ENCODE data around the gene HMBS. TPM values are rescaled to one million over a fixed set of nuclear protein-coding genes. Genes with fewer than 3 reads are reported as not detected.

HMBS gene
- total and polyA plus RNA-seq, 2 of the 8 experiments (the other 6 are each of a cell fraction or from before 2014, with no cell fraction given), result 69.3 to 109 TPM

DNA sequence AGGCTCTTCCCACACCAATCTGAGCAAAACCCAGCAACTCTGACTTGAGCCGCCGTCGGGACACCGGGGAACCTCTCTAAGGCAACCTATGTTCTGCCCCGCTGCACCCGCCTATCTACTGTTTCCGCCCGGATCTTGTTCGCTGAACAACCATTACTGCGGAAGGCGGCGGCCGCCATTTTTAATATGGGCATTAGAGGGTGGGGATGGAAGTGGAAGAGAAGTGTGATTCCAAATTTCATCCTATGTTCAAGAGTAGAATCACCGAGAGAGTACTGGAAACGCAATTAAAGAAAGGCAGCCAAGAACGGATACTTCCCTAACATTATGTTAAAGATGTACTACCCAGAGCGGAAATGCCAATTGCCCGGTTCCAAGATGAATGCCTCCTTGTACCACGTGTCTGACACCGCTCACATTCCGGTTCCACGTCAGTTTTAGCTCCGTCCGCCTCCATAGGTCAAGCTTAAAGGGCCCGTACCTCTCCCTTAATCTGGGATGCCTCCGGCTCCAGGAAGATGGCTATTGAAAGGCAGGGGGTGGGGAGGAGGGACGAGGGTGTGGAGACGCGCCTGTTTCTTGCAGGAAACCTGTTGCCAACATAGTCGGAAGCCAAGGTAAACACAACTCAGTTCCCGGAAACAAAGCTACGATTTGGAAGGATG, 17.2 kb downstream of the HMBS start, which contains the start of gene DPAGT1 (continued):
- TF ChIP-seq, protein P1, sequence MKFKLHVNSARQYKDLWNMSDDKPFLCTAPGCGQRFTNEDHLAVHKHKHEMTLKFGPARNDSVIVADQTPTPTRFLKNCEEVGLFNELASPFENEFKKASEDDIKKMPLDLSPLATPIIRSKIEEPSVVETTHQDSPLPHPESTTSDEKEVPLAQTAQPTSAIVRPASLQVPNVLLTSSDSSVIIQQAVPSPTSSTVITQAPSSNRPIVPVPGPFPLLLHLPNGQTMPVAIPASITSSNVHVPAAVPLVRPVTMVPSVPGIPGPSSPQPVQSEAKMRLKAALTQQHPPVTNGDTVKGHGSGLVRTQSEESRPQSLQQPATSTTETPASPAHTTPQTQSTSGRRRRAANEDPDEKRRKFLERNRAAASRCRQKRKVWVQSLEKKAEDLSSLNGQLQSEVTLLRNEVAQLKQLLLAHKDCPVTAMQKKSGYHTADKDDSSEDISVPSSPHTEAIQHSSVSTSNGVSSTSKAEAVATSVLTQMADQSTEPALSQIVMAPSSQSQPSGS (IDR thresholded peaks at IDR 0.05; ENCODE audit: low read length), result peak; percentile 60; the same call in 1 of the 2 replicates
- TF ChIP-seq SP4 (IDR thresholded peaks at IDR 0.05; ENCODE audit: low read length) (peak; percentile 62), GTF2F1 (IDR thresholded peaks at IDR 0.05; ENCODE audit: borderline replicate concordance, low read depth, low read length) (peak; percentile 51; the same call in 1 of the 2 replicates), CREB1 (IDR thresholded peaks at IDR 0.05) (peak; percentile 70), ZNF274 (IDR thresholded peaks at IDR 0.05; ENCODE audit: borderline replicate concordance, extremely low read depth, low read length) (no peak), KDM4A (IDR thresholded peaks at IDR 0.05; ENCODE audit: low read depth, low read length, severe bottlenecking) (peak; percentile 79), POLR2AphosphoS5 (IDR thresholded peaks at IDR 0.05; ENCODE audit: low read depth, low read length) (peak; percentile 55), SIX5 (IDR thresholded peaks at IDR 0.05; ENCODE audit: low read depth, low read length) (peak; percentile 37; the same call in 1 of the 2 replicates), CHD2 (IDR thresholded peaks at IDR 0.05; ENCODE audit: low read length) (0 out of 2 replicates have a peak, but pooled peaks have one; percentile 17), BACH1 (IDR thresholded peaks at IDR 0.05; ENCODE audit: low read length) (no peak), CHD1 (IDR thresholded peaks at IDR 0.05; ENCODE audit: low read depth, low read length) (no peak), TAF1 (IDR thresholded peaks at IDR 0.05; ENCODE audit: low read depth, low read length) (peak; percentile 81), POLR2A (IDR thresholded peaks at IDR 0.05; ENCODE audit: control extremely low read depth in 1 of 2, low read depth in 2 of 2, low read length in 2 of 2) (peak; percentile 8 to 76; a peak in 1 of 3 replicates), TBP (IDR thresholded peaks at IDR 0.05; ENCODE audit: low read depth, low read length) (peak; percentile 67), EP300 (IDR thresholded peaks at IDR 0.05; ENCODE audit: borderline replicate concordance in 1 of 2, low read depth in 2 of 2, low read length in 2 of 2) (peak in 1 of 2 experiments; percentile 50; a peak in 1 of 3 replicates), SP2 (IDR thresholded peaks at IDR 0.05; ENCODE audit: low read length) (no peak), SAP30 (IDR thresholded peaks at IDR 0.05; ENCODE audit: insufficient read depth, insufficient replicate concordance, low read length) (peak; percentile 73), ASH2L (IDR thresholded peaks at IDR 0.05; ENCODE audit: low read length) (peak; percentile 71), RBBP5 (IDR thresholded peaks at IDR 0.05; ENCODE audit: borderline replicate concordance, low read depth, low read length) (no peak)
- TF ChIP-seq, protein P2, sequence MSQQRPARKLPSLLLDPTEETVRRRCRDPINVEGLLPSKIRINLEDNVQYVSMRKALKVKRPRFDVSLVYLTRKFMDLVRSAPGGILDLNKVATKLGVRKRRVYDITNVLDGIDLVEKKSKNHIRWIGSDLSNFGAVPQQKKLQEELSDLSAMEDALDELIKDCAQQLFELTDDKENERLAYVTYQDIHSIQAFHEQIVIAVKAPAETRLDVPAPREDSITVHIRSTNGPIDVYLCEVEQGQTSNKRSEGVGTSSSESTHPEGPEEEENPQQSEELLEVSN (IDR thresholded peaks at IDR 0.05), result peak; percentile 25
- TF ChIP-seq, protein P3, sequence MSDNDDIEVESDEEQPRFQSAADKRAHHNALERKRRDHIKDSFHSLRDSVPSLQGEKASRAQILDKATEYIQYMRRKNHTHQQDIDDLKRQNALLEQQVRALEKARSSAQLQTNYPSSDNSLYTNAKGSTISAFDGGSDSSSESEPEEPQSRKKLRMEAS (IDR thresholded peaks at IDR 0.05), result peak; percentile 98
